ENCODE results near the gene CNPY3.
"Not testable (repeated sequence)": the region's sequence is repeated elsewhere in the genome, so short reads cannot be mapped to it uniquely, and the experiment has no call there.

Gene CNPY3

DNA sequence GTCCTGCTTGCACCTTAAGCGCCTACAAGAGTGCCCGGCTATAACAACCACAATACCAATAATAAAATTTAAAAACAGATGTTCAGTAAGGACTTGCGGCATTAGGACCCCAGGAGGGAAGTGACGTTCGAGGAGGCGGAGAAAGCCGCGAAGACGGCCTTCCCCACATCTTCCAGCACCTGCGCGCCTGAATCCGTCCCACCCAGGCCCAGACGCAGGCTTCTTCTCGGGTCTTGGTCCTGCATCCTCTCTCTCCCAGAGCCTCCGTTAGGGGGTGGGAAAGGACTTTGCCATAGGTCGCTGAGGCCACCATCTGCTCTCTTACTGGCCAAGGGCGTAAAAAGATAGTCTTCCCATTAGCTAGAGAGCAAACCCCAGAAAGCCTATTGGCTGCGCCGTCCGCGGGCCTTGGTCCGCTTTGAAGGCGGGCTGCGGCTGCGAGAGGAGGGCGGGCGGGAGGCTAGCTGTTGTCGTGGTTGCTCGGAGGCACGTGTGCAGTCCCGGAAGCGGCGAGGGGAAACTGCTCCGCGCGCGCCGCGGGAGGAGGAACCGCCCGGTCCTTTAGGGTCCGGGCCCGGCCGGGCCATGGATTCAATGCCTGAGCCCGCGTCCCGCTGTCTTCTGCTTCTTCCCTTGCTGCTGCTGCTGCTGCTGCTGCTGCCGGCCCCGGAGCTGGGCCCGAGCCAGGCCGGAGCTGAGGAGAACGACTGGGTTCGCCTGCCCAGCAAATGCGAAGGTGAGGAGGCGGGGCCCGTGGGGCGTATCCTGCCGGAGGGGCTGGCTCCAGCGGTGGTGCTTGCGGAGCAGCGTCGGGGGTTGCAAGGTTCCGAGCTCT, at the start of gene CNPY3:
Gene CNPY3, plus strand, starts transcription at position 495 of the 835 bp plus-strand sequence. Its CDS starts 91 bp downstream, at position 586.
- peak; percentile 95 for DNase-seq

DNA sequence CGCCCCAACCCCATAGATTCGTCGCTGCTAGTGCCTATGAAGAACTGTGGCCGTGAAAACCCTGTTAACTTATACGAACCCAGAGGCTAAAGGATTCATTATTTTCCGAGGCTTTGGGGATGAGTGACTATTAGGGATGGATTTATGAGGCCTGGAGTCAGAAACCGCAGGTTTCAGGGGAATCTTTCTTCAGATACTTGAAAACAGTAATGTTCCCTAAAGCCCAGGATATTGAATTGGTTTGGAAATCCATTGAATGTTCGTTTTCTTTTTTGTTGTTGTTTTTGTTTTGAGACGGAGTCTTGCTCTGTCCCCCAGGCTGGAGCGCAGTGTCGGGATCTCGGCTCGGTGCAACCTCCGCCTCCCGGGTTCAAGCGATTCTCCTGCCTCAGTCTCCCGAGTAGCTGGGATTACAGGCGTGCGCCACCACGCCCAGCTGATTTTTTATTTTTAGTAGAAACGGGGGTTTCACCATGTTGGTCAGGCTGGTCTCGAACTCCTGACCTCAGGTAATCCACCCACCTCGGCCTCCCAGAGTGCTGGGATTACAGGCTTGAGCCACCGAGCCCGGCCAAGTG, 49.0 kb upstream of the CNPY3 start:
- DNase-seq: not testable (repeated sequence)

DNA sequence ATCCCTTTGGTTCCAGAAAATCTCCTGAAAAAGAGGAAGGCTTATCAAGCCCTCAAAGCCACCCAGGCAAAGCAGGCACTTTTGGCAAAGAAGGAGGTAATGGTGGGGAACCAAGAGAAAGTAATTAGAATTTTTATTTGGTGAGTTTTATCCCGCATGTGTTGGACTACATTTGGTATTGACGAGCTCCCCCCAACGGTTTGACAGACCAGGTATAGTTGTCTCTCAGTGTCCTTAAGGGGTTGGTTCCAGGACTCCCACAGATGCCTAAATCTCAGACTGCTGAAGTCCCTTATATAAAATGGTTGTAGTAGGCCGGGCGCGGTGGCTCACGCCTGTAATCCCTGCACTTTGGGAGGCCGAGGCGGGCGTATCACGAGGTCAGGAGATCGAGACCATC, 48.4 kb upstream of the CNPY3 start:
- DNase-seq: not testable (repeated sequence)

DNA sequence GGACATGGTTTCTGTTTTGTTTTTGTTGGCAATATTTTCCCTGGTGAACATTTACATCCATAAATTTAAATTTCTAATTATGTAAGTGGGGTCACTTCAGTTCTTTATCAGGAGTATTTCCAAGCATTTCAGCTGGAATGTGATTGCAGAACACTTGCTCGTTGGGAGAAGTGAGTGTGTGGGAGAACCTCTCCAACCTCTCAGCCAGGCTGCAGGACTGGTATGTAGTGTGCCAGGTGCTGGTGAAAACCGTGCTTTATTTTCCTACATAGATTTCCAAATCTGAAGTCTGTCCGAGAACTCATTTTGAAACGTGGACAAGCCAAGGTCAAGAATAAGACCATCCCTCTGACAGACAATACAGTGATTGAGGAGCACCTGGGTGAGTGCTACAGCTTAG, 43.6 kb upstream of the CNPY3 start:
- DNase-seq: no peak

DNA sequence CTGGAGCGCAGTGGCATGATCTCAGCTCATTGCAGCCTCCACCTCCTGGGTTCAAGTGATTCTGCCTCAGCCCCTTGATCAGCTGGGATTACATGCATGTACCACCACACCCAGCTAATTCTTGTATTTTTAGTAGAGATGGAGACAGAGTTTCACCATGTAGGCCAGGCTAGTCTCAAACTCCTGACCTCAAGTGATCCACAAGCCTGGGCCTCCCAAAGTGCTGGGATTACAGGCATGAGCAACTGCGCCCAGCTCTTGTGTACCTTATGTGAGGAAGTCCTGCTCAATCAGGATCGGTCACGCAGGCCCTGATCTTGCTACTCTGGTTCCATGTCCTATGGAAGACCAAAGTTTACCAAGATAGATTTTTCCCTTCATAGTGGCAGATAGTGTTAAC, 41.1 kb upstream of the CNPY3 start:
- not testable (repeated sequence) for DNase-seq

DNA sequence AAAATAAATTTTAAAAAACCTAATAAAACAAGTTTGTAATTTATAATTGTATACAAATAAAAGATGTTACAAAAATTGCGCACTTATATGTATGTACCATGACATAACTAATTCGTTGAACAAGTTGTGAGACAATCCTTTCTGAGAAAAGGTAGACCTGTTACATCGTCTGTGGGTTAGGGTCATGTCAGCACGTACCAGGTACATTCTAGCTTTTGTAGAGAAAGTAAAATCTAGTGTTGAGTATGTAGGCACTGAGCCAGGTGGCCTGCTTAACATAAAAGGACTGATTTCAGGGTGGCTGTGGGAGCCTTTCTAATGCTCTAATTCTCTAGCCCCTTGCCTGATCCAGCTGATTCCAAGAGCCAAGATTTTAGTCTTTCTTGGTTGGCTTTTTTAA, 39.5 kb upstream of the CNPY3 start:
- DNase-seq: no peak

DNA sequence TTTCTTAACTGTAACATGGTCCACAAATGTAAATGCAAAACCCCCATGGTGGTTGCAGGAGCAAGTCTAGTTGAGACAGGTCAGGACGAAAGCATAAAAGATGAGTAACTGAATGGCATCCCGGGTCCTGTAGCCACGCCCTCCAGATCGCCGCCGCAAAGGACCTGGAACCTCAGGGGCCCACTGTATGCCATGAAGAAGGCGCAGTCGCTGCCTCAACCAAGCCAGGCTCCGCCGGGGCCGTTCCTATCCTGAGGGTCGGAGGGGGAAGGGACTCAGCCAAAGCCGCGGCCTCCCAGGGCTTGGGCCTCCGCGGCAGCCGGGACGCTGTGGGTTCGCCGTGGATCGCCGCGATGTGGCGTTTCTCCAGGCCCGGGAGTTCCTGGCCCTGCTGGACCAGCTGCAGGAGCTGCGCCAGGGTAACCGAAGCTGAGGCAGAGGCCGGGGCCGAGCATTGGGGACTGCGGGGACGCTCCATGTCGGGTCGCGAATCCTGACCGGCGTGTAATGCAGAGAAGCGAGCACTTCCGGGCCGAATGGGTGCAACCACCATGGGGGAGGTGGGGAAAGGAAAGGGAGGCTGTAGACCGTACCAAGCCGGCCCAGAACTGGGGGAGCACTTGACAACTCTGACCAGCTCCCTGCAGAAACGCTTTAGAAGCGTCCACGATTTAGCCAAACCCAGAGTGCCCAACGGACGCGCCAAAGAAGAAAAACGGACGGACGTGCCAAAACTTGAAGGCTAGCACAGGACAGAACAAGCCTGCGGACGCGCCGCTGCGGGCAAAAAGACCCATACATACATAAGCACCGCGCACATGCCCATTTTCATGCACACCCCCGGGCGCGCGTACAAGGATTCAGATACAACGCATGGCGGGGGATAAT, 38.7 kb upstream of the CNPY3 start:
- DNase-seq: peak; percentile 78

DNA sequence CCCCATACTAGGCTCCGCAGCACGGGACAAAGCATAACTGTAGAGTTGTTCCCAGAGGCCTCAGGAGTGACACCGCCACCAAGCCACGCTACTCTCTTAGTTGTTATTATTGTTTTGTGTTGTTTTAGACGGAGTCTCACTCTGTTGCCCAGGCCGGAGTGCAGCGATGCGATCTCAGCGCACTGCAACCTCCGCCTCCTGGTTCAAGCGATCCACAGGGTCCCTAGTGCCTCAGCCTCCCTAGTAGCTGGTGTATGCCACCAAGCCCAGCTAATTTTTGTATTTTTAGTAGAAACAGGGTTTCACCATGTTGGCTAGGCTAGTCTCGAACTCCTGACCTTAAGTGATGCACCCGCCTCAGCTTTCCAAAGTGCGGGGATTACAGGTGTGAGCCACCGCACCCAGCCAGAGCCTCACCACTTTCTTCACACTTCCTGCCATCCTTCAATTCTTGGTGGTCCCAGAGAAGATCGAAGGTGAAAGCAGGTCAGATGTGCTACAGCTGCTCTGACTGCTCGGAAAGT, 38.0 kb upstream of the CNPY3 start:
- no peak for DNase-seq

DNA sequence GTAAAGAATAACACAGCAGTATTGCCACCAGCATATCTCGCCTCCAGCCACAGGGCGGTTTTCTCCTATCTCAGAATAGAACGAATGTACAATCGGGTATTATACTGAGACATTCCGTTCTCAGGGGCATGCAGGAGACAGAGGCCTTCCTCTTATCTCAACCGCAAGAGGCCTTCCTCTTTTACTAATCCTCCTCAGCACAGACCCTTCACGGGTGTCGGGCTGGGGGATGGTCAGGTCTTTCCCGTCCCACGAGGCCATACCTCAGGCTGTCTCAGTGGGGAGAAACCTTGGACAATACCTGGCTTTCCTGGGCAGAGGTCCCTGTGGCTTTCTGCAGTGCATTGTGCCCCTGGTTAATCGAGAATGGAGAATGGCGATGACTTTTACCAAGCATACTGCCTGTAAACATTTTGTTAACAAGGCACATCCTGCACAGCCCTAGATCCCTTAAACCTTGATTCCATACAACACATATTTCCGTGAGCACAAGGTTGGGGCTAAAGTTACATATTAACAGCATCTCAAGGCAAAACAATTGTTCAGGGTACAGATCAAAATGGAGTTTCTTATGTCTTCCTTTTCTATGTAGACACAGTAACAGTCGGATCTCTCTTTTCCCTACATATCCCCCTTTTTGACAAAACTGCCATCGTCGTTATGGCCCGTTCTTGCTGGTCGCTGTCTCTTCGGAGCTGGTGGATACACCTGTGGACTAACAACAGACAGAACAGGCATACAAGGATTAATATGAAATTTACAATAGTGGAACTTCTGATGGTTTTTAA, 35.0 kb upstream of the CNPY3 start:
- DNase-seq: not testable (repeated sequence)

DNA sequence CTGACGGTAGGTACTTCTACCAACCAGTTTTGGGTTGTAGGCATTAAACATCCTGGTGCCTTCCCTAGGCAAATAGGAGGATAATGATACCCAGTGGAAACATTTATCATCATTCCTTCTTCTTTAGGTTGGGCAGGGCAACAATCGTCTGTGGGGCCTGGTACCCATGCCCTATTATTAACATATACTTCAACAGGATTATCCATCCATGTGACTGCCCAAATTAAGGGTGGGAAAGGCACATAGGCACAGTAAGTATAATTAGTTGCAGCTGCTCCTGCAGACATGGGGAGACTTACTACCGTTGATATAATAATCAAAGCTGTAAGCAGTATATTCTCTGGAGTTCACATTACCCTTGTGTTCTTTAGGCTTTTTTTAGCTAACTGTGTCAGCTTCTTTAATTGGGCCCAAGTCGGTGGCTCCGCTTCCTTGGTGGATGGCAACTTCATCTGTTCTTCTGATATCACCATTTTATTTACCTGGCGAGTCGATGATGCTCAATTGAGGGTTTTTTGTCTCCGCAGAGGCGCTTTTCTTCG, 33.0 kb upstream of the CNPY3 start:
- no peak for DNase-seq

DNA sequence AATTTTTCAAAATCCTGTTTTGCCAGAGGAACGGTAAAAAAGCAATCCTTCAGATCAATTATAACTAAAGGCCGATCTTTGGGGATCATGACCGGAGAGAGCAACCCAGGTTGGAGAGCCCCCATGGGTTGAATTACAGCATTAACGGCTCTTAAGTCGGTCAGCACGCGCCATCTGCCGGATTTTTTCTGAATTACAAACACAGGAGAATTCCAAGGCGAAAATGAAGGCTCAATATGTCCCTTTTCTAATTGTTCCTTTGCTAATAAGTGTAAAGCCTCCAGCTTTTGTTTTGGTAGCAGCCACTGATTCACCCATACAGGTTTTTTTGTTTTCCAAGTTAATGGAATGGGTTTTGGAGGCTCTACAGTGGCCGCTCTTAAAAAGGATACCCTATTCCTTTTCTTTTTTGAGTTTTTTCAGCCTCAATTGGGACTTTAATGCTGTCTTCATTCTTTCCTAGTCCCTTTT, 30.4 kb upstream of the CNPY3 start:
- DNase-seq: peak; percentile 42

DNA sequence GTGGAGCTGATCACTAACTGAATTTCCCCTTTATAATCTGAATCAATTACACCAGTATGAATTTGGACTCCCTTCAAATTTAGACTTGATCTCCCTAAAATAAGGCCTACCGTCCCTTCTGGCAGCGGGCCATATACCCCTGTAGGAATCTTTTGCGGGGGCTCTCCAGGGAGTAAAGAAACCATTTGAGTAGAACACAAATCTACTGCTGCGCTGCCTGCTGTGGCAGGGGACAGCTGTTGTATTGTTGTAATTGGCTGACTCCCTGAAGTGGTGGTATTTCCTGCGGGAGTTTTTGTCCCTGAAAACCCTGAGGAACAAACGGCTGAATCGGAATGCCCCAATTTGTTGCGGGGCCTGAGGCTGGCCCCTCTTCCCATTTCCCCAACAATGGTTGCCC, 29.4 kb upstream of the CNPY3 start:
- DNase-seq: no peak

DNA sequence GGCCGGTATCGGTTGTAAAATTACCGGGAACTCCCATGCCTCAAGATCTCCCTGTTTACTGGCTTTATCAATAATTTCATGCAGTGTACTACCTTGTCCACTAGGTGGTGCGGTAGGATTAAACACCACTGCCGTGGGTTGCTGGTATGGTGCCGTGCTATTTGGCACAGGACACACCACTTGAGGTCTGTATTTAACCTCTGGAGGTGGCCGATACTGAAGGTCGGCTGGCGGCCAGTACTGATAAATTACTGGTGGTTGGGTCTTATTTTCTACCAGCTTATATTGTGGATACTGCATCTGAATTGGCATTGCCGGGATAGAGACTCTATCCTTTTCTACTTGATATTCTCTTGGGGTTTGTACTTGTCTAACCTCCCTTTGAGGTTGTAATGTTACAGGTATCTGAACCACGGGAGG, 27.7 kb upstream of the CNPY3 start:
- DNase-seq: peak; percentile 87

DNA sequence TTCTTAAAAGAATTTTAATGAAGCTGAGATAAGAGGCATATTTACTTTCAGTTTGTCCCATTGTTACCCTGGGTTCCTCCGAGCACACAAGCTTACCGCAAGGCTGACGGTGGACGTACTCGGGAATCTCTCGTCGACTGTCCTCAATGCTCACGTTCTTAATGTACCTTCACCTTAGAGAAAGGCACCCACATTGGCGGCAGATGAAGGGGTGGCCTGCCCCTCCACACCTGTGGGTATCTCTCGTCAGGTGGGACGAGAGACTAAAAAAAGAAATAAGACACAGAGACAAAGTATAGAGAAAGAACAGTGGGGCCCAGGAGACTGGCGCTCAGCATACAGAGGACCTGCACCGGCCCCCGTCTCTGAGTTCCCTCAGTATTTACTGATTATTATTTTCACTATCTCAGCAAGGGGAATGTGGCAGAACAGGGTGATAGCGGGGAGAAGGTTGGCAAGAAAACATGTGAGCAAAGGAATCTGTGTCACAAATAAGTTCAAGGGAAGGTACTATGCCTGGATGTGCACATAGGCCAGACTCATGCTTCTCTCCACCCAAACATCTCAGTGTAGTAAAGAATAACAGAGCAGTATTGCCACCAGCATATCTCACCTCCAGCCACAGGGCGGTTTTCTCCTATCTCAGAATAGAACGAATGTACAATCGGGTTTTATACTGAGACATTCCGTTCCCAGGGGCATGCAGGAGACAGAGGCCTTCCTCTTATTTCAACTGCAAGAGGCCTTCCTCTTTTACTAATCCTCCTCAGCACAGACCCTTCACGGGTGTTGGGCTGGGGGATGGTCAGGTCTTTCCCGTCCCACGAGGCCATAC, 26.6 kb upstream of the CNPY3 start:
- DNase-seq: not testable (repeated sequence)

DNA sequence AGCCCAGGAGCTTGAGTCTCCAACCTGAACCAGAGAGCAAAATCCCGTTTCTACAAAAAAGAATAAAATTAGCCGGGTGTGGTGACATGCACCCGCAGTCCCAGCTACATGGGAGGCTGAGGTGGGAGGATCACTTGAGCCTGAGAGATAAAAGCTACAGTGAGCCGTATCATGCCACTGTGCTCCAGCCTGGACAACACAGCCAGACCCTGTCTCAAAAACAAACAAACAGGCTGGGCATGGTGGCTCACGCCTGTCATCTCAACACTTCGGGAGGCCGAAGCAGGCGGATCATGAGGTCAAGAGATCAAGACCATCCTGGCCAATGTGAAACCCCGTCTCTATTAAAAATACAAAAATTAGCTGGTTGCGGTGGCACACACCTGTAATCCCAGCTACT, 24.8 kb upstream of the CNPY3 start:
- DNase-seq: no peak

DNA sequence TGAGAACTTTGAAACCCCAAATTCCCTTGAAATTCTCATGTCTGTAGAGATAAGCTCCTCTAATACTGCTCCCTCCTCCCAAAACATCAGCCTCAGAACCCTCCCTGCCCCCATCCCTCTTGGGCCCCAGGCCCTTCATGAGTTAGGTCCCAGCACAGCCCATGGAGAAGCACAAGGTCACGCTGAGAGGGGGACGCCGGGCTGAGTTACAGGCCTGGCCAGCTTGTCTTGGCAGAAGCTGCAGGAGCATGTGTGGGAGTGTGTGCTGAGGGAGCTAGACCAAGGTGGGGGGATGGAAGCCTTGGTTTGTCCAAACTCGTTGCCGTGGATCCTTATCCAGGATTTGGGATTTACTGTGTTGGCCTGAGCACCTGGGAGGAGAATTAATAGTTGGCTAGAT, 21.9 kb upstream of the CNPY3 start:
- DNase-seq: no peak

DNA sequence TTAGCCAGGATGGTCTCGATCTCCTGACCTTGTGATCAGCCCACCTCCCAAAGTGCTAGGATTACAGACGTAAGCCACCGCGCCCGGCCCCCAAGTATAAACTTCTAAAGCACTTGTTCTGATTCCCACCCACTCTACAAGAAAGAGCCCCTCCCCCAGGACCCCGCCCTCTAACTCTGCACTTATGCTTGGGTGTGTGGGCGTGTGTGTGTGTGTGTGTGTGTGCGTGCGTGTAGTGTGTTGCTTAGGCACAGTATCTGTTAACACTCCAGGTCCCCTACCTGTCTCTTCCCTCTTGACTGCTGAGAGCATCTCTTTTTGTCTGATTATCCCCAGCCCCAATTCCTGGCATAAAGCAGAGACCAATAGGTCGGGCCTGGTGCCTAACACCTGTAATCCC, 19.4 kb upstream of the CNPY3 start:
- DNase-seq: no peak

DNA sequence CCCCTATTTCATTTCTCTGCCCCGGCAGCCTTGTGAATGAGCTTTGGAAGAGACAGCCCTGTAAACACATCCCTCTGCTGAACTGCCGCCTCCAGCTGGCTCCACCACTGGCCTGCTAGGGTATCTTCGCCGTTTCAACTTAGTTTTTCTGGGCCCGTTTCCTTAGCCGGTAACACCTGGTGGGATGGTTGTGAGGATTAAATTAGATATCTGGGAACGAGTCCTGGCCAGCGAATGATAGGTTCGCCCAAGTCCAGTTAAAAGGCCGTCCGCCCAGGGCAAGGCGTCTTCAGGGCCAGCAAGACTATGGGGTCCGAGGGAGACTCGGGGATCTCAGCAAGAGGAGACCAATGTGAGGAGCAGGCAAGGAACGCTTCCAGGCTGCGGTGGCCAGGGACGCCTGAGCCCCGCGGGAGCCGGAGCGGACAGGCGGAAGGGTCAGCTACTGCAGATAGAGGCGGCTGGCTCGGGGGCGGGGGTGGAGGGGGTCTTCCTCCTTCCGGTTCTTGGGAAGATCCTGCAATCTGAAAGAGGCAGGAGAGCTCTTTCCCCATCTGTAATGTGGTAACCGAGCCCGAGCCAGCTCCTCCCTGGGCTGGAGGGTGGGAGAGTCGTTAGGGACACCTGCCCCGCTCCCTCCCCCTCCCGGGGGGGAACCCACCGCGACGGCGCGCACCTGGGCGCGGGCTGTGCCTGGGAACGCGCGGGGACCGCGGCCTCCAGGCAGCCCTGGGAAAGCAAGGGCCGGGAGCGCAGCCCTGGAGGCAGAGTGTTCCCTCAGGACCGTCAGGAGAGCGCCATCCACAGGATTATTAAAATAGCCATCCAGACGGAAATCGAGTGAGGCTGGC, 17.9 kb upstream of the CNPY3 start:
- DNase-seq: no peak

DNA sequence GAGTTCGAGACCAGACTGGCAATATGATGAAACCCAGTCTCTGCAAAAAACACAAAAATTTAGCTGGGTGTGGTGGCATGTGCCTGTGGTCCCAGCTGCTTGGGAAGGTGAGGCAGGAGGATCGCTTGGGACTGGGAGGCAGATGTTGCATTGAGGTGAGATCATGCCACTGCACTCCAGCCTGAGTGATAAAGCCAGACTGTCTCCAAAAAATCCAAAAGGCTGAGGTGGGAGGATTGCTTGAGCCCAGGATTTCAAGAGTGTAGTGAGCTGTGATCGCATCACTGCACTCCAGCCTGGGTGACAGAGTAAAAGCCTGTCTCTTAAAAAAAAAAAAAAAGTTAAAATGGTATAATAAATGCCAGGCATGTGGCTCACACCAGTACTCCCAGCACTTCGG, 14.7 kb upstream of the CNPY3 start:
- no peak for DNase-seq

DNA sequence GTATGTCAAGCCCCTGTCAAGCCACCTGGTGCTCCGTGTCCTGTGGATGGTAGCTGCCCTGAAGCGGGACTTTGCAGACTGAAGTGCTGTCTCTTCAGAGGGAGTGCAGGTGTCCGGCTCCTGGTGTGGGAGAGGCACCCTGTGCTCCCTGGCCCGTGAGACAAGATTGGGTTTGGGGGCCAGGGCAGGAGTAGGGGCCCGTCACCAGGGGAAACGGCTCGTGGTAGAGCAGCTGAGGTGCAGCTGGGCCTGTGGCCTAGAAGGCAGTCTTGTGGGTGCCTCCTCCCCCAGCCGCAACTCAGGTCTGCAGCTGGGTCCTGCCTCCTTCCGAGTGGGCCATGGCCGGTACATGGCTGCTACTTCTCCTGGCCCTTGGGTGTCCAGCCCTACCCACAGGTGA, 13.5 kb upstream of the CNPY3 start, which contains the start of gene PTCRA:
Gene PTCRA, plus strand, starts transcription at position 322 of the 400 bp plus-strand sequence. Its CDS starts 17 bp downstream, at position 339.
- DNase-seq: no peak
